PC-9 (cell line): Measurements from ENCODE around the gene PRKCA. TPM values are rescaled to one million over a fixed set of nuclear protein-coding genes. Genes with fewer than 3 reads are reported as not detected.

Experiments
- BruUV-seq: library from RNA; stranded (reverse); fragments of 400-500 nt; replicated peaks from 2 replicates; lab custom pipeline; 2021; lab: Mats Ljungman, UMichigan
- CTCF ChIA-PET: fragments of 300-600 bp; sonication (Branson Sonifier 250); formaldehyde crosslinking; loops from one replicate; lab custom pipeline; 2022; ENCODE audit warnings: antibody characterized with exemption; lab: Charles Lee
- POLR2A ChIA-PET: fragments of 300-600 bp; sonication (Branson Sonifier 250); formaldehyde crosslinking; loops from one replicate; lab custom pipeline; 2022; ENCODE audit warnings: antibody characterized with exemption; ENCODE audit not compliant: unreplicated experiment; lab: Charles Lee
- DNase-seq, 2 experiments: peaks; one replicate each; pipeline versions ENCODE4 v3.0.0 to v3.0.0-alpha.2; 2015 to 2022; ENCODE audit warnings: mixed read lengths in 1 of 2
- H2AFZ ChIP-seq: fragments of 200-600 bp; sonication (generic); 2 replicates; pipeline ENCODE4 v1.8.1; 2017; ENCODE audit warnings: antibody characterized with exemption
- H3F3A ChIP-seq: fragments of 200-600 bp; sonication (generic); 2 replicates; pipeline ENCODE4 v1.8.1; 2017; ENCODE audit warnings: antibody characterized with exemption, mild to moderate bottlenecking, low read depth; ENCODE audit not compliant: insufficient read depth
- H3K27ac ChIP-seq: fragments of 200-600 bp; sonication (generic); 2 replicates; pipeline ENCODE4 v1.6.1; 2016; ENCODE audit warnings: mixed run types
- H3K27me3 ChIP-seq: fragments of 200-600 bp; sonication (generic); 2 replicates; pipeline ENCODE4 v1.6.1; 2016; ENCODE audit warnings: low read depth, mixed run types; ENCODE audit not compliant: insufficient read depth
- H3K36me3 ChIP-seq: fragments of 200-600 bp; sonication (generic); 2 replicates; pipeline ENCODE4 v1.6.1; 2016; ENCODE audit warnings: low read depth, mixed run types
- H3K4me1 ChIP-seq: fragments of 200-600 bp; sonication (generic); replicated peaks from 2 replicates; pipeline ENCODE4 v1.6.1; 2016; ENCODE audit warnings: mixed run types; ENCODE audit not compliant: insufficient read depth
- H3K4me2 ChIP-seq: fragments of 200-600 bp; sonication (generic); 2 replicates; pipeline ENCODE4 v1.6.1; 2017; ENCODE audit warnings: mixed run types
- H3K4me3 ChIP-seq: fragments of 200-600 bp; sonication (generic); 2 replicates; pipeline ENCODE4 v1.6.1; 2016; ENCODE audit warnings: mixed run types
- H3K79me2 ChIP-seq: fragments of 200-600 bp; sonication (generic); 2 replicates; pipeline ENCODE4 v1.6.1; 2017; ENCODE audit warnings: low read depth, mixed run types
- H3K9me2 ChIP-seq: fragments of 200-600 bp; sonication (generic); 2 replicates; pipeline ENCODE4 v1.8.1; 2017; ENCODE audit warnings: mild to moderate bottlenecking; ENCODE audit not compliant: insufficient read depth
- H3K9me3 ChIP-seq: fragments of 200-600 bp; sonication (generic); 2 replicates; pipeline ENCODE4 v1.8.1; 2016; ENCODE audit warnings: low read depth; ENCODE audit not compliant: insufficient read depth
- H4K20me1 ChIP-seq: fragments of 200-600 bp; sonication (generic); 2 replicates; pipeline ENCODE4 v1.8.1; 2017; ENCODE audit not compliant: insufficient read depth
- EZH2 ChIP-seq: fragments of 200-600 bp; sonication (generic); IDR thresholded peaks from 2 replicates; pipeline ENCODE4 v1.8.0; 2017; ENCODE audit warnings: antibody characterized with exemption, low read depth
- intact Hi-C: fragments of 100-400 bp; cut with micrococcal nuclease; formaldehyde crosslinking; loops from one replicate; pipeline ENCODE4 v1.10.0; 2022; ENCODE audit not compliant: unreplicated experiment
- total RNA-seq: library from RNA; stranded (reverse); gene quantifications from 2 replicates; pipeline ENCODE4 v1.2.3, GENCODE V29; 2021
- TF ChIP-seq, protein P1 (sequence below): fragments of 200-600 bp; sonication (generic); conservative IDR thresholded peaks from 2 replicates; pipeline ENCODE4 v1.6.1; 2017; ENCODE audit warnings: mixed run types, antibody characterized with exemption, mild to moderate bottlenecking, moderate library complexity

The PRKCA gene
- total RNA-seq, 1 experiment from 2014 or later, result 23.1 TPM

DNA sequence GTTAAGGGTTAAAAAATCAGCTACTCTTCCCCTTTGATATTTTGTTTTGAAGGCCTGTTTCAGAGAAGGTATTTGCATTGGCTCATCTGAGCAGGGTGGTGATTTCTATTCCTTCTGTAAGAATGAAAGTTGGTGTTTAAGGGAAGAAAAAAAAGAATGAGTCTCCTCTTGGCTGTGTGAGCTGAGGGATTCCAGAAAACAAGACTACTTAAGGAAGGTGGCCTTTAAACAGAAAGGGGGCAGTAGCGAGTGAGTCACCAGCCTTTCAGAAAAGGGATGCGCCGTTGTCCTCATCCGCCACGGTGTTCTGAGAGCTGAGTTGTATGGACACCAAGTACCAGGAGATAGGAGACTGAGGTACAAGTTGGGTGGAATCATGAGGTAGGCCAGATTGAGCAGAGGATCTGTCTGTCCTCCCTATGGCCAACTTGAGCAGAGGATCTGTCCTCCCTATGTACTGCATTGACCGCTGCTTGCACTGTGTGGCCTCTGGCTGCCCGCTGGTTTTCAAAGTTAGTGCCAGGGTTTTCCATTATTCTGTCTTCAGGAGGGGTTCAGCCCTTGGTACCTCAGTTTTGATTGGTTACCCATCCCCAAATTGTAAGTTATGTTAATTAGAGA is 8.2 kb downstream of the PRKCA start:
- H2AFZ ChIP-seq, result no peak overlapping the region
- H3K9me3 ChIP-seq, result no peaks in the 10 kb centered on the region
- no peak overlapping the region for H3K4me2 ChIP-seq
- ChIA-PET CTCF (no interaction called here), POLR2A (no interaction called here)
- BruUV-seq, result no TSS peak
- H3K4me1 ChIP-seq, result peaks cover 12% of the 10 kb centered on the region
- H3K79me2 ChIP-seq, result peaks cover 59% of the 10 kb centered on the region
- H3K9me2 ChIP-seq, result no peaks in the 10 kb centered on the region
- H3F3A ChIP-seq, result peaks cover 12% of the 10 kb centered on the region; the same call in 1 of the 2 replicates
- DNase-seq, result no peak
- no peak overlapping the region for H3K4me3 ChIP-seq
- TF ChIP-seq, protein P1, sequence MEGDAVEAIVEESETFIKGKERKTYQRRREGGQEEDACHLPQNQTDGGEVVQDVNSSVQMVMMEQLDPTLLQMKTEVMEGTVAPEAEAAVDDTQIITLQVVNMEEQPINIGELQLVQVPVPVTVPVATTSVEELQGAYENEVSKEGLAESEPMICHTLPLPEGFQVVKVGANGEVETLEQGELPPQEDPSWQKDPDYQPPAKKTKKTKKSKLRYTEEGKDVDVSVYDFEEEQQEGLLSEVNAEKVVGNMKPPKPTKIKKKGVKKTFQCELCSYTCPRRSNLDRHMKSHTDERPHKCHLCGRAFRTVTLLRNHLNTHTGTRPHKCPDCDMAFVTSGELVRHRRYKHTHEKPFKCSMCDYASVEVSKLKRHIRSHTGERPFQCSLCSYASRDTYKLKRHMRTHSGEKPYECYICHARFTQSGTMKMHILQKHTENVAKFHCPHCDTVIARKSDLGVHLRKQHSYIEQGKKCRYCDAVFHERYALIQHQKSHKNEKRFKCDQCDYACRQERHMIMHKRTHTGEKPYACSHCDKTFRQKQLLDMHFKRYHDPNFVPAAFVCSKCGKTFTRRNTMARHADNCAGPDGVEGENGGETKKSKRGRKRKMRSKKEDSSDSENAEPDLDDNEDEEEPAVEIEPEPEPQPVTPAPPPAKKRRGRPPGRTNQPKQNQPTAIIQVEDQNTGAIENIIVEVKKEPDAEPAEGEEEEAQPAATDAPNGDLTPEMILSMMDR, result no peak
- TF ChIP-seq EZH2, result no peak
- no peaks in the 10 kb centered on the region for H3K27me3 ChIP-seq
- peaks cover 13% of the 10 kb centered on the region for H3K36me3 ChIP-seq
- intact Hi-C loops, result no loop called here
- H3K27ac ChIP-seq, result no peak overlapping the region
- no peaks in the 10 kb centered on the region for H4K20me1 ChIP-seq

DNA sequence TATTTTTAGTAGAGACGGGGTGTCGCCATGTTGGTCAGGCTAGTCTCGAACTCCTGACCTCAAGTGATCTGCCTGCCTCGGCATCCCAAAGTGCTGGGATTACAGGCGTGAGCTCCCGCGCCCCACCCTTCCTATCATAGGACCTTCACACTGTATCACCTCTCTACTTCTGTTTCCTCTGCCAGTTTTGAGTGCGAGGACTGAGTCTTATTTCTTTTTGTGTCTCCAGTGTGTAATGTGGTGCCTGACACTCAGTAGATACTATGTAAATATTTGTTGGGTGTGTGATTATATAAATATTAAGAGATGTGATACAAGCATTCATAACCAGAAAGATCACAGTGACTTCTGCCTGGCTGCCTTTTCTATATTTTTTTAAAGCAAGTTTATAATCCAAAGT is 10.5 kb downstream of the PRKCA start:
- Histone ChIP-seq H3K9me3 (no peaks in the 10 kb centered on the region), H3K4me3 (no peak overlapping the region), H3K27me3 (no peaks in the 10 kb centered on the region), H3K9me2 (no peaks in the 10 kb centered on the region), H2AFZ (no peak overlapping the region), H3K79me2 (peaks cover 50% of the 10 kb centered on the region), H3K27ac (no peak overlapping the region), H4K20me1 (no peaks in the 10 kb centered on the region), H3K4me2 (no peak overlapping the region), H3F3A (peaks cover 12% of the 10 kb centered on the region; the same call in 1 of the 2 replicates), H3K36me3 (peaks cover 8% of the 10 kb centered on the region; the same call in 1 of the 2 replicates), H3K4me1 (no peaks in the 10 kb centered on the region; the same call in 1 of the 2 replicates)
- DNase-seq, result no peak
- CTCF ChIA-PET, result no interaction called here
- no TSS peak for BruUV-seq
- POLR2A ChIA-PET, result interaction anchor here (0.6 kb wide), 1 partner anchor 74 kb away, joined by 3 read pairs; no protein-coding TSS in a partner anchor
- no peak for TF ChIP-seq EZH2
- TF ChIP-seq, protein P1, result no peak
- intact Hi-C loops, result no loop called here

DNA sequence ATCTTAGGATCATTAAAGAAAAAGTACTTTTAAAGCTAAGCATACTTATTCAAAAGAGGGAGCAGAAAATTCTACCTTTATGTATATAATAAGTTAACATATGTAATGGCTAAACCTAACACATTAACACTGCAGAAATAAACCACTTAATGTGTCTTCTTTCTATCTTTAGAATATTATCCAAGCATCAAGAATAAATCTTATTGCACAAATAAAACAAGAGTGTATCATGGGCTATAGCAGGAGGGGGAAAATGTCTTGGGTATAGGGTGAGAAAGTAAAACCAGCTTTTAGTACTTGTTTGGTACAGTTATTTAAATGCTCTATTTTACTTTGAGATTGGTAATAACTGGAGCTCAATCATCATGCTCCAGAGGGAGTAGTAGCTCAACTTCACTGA is 10.9 kb downstream of the PRKCA start:
- BruUV-seq, result no TSS peak
- H2AFZ ChIP-seq, result no peak overlapping the region
- no peak overlapping the region for H3K27ac ChIP-seq
- no peak for TF ChIP-seq EZH2
- TF ChIP-seq, protein P1, result no peak
- intact Hi-C loops, result no loop called here
- POLR2A ChIA-PET, result interaction anchor here (0.6 kb wide), 1 partner anchor 74 kb away, joined by 3 read pairs; no protein-coding TSS in a partner anchor
- peaks cover 50% of the 10 kb centered on the region for H3K79me2 ChIP-seq
- H3K4me1 ChIP-seq, result no peaks in the 10 kb centered on the region; the same call in 1 of the 2 replicates
- H3K36me3 ChIP-seq, result peaks cover 8% of the 10 kb centered on the region; the same call in 1 of the 2 replicates
- CTCF ChIA-PET, result no interaction called here
- H3K9me2 ChIP-seq, result no peaks in the 10 kb centered on the region
- no peak for DNase-seq
- no peak overlapping the region for H3K4me2 ChIP-seq
- no peaks in the 10 kb centered on the region for H3K27me3 ChIP-seq
- peaks cover 12% of the 10 kb centered on the region; the same call in 1 of the 2 replicates for H3F3A ChIP-seq
- no peaks in the 10 kb centered on the region for H4K20me1 ChIP-seq
- no peak overlapping the region for H3K4me3 ChIP-seq
- no peaks in the 10 kb centered on the region for H3K9me3 ChIP-seq
